ENCODE measurements around the gene MCM10.
"Not testable (repeated sequence)": the region's sequence is repeated elsewhere in the genome, so short reads cannot be mapped to it uniquely, and the experiment has no call there.

MCM10 gene

DNA sequence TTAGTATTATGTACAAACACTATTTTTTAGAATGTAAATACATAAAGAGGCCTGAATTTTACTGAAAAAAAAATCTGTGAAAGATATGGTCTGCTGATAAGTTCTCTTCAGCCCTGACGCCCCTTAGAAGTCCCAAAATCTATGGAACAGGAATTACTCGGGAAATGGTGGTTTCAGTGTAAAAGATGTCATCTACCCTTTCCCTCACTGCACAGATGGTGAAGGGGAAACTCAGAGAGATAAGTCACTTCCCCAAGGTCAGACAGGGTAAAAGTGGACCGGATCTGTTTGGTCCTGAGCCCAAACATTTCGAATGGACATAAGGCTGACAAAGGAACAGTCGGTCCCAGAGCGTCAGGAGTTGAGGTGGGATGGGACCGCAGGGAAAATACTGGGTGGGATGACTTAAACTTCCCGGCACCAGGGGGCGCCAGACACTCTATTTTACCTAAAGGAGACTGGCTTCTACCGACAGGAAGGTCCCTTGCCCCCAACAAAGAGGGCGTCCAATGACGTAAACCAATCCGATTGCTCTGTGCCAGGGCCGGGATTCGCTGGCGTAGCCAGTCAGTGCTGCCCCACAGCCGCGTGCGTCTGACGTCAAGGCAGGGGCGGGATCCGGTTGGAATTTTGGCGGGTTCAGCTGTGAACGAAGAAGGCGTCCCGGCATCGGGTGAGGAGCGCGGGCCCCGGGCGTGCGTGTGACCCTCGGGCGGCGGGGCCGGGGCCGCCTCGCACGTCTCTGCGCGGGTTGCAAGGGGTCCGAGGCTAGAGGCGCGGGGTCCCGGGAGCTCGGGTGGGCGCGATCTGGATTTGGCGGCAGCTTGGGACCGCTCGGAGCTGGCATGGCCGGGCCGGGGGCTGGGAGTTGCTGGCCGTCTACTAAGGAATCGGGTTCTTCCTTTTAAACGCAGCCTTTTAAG is at the start of gene MCM10:
MCM10 (plus strand) TSS at position 625 of the 923 bp plus-strand sequence. CDS start 2,645 bp downstream, outside the sequence.
- peak; percentile 95 to 98 for DNase-seq (ENCODE audit: low read depth in 2 of 2)

DNA sequence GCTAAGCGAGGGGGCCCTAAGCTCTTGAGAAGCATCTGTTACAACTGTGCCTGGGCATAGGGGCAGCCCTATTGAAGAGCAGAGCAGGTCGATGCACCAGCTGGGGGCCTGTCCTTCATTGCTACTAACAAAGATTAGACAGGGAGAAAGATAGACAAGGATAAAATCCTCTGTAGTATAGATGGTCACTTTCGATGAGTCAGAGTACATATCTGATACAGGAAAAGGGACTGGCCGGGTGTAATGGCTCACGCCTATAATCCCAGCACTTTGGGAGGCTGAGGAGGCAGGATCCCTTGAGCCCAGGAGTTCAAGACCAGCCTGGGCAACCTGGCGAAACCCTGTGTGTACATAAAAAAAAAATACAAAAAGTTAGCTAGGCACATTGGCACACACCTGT is 47.8 kb upstream of the MCM10 start:
- no peak for DNase-seq (ENCODE audit: low read depth in 2 of 2)

DNA sequence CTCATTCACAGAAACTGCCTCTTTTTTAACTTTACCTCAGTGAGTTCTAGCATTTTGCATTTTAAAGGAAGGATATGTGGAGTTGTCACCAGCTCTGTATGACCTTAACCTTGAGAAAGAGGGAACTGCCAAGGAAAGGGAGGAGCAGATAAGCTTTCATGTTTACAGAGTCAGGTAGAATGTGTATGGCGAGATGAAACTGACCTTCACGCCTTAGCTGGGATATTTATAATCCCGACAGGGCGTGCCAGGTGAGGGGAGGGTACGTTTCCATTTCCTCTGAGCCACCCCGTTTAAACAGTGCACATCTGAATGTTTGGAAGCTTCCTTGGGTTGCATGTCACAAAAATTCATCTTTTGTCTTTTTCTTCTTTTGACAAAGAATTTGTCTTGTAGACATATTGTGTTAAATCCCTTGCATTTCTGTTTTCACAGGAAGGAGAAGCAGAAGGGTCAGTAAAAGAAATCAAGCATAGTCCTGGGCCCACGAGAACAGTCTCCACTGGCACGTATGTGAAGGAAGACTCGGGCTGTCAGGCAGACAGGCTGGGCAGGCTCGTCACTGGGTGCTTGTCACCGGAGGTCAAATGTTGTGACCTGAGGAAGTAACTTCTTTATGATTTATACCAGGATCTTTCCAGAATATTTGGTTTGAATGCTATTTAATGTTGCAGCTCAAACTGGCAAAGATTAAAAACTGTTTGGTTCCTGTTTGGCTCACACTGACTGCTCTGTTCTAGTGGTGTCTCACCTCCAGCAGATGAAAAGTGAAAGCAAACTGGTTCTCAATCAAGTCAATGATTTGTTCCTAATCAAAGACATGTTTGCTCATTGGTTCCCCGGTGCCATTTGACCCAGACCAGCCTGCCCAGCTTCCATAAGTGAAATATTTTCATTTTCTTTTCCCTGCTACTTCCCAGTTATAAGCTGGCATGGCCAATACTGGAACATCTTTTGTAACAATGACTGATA is 45.2 kb upstream of the MCM10 start:
- no peak for DNase-seq (ENCODE audit: low read depth in 2 of 2)

DNA sequence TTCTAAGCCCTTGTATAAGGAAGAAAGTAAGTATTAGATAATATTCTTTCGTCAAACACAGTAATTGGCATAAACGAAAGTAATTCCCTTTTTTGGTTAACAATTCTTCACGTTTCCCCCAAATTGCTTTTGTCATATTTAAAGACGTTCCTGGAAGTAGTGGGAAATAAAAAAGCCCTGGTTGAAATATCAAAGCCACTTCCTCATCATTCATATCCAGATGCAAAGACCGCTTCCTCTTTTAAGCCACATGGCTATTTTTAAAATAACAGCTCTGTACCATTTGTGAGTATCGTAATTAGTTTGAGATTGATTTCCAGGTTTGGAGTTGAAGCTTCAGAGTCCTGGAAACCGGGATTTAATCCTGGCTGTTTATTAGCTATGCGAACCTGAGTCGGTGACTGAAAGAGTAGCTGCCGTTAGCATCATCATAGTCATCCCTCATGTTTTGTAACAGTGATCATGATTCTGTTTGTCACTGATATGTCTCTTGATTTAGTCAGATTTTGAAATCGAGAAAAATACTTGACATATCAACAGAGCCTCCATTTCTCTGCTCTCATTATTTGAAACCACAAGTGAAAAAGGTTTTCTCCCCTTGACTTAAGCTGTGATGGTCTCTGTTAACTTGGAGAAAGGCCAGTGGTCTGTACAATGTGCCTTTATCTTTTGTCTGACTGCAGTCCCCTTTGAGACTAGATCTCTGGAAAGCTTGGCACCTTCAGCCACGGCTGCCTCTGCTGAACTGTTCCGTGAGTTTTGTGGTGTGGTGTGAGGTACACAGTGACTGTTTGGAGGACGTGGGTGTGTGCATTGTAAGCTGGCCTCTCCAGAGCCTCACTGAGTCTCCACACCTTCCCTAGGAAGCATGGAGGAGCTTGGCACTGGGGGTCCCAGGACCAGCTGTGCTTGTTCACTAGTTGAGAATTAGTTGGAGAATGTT is 43.2 kb upstream of the MCM10 start:
- DNase-seq (ENCODE audit: low read depth in 2 of 2) = no peak

DNA sequence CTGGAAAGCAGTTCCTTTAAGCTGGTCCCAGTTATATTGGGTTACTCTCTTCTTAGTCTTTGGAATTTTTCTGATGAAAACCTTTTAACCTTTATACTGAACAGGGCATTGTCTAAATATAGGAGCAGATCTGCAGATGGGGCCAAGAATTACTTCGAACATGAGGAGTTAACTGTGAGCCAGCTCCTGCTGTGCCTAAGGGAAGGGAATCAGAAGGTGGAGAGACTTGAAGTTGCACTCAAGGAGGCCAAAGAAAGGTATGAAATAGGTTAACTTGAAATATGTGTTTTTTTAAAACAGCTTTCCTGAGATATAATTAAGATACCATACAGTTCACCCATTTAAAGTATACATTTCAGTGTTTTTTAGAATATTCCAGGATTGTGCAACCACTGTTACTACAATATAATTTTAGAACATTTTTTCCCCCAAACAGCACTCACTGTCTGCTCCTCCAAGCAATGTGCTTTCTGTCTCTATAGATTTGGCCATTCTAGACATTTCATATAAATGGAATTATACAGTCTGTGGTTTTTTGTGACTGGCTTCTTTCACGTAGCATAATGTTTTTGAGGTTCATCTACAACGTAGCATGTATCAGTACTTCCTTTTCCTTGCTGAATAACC is 42.5 kb upstream of the MCM10 start:
- no peak for DNase-seq (ENCODE audit: low read depth in 2 of 2)

DNA sequence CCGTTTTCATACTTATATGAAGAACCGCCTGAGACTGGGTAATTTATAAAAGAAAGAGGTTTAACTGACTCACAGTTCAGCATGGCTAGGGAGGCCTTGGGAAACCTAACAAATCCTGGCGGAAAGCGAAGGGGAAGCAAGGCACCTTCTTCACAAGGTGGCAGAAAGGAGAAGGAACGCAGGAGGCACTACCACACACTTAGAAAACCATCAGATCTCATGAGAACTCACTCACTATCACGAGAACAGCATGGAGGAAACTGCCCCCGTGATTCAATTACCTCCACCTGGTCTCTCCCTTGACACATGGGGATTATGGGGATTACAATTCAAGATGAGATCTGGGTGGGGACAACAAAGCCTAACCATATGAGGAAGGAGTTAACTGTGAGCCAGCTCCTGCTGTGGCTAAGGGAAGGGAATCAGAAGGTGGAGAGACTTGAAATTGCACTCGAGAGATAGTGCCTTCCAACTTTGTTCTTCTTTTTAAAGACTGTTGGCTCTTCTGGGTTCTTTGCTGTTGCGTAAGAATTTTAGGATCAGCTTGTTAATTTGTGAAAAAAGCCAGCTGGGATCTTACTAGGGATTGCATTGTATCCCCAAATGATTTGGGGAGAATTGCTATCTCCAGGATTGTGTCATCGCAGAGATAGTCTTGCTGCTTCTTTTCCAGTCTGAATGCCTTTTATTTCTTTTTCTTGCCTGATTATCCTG is 40.4 kb upstream of the MCM10 start:
- no peak for DNase-seq (ENCODE audit: low read depth in 2 of 2)

DNA sequence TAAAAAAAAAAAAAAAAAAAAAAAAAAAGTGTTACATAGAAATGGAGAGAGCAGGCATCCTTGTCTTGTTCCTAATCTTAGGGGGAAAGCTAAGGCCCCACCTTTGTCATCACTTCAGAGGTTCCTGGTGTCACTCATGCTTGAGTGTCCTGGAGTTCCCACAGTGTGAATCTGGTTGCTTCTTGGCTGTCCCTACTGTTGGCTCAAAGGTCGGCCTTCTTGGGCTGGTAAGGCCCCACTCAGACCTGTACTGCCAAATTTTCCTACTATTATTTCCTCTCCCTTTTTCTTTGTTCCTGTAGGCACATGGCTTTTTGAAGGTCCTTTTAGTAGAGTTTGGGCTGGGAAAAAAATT is 39.9 kb upstream of the MCM10 start:
- no peak for DNase-seq (ENCODE audit: low read depth in 2 of 2)

DNA sequence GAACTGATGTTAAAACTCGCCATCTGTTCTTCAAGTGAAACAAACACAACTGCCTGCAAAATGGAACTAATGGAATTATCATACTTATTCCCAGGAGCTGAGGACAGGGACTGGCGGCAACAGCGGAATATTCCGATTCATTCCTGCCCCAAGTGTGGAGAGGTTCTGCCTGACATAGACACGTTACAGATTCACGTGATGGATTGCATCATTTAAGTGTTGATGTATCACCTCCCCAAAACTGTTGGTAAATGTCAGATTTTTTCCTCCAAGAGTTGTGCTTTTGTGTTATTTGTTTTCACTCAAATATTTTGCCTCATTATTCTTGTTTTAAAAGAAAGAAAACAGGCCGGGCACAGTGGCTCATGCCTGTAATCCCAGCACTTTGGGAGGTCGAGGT is 24.7 kb upstream of the MCM10 start:
- no peak for DNase-seq (ENCODE audit: low read depth in 2 of 2)

DNA sequence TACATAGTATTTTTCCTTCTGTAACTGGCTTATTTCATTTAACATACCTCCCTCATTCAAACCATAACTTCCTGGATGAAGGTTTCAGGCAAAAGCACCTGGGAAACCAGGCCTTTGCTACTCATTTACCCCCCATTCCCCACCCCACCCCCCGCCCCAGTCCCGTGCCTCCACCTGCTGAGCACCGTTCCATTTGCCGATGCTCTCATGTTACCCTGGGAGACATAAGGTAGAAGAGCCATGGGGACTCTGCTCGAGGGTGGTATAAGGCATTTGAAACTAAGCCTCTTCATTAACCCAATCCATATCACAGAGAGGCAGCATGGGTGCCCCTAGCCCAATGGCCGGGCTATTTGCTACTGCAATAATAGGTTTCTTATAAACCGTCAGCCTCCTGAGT is 22.2 kb upstream of the MCM10 start:
- no peak for DNase-seq (ENCODE audit: low read depth in 2 of 2)

DNA sequence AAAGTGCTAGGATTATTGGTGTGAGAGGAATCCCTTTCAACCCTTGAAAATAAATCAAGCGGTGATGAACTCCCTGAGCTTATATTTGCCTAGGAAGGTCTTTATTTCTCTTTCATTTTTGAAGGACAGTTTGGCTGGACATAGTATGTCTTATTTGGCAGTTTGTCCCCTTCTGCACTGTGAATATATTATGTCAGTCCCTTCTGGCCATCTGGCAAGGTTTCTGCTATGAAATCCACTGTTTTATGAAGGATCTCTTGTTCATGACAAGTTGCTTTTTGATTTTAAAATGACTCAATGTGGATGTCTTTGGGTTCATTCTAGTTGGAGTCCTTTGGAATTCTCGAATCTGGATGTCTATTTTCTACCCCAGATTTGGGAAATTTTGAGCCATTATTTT is 21.7 kb upstream of the MCM10 start:
- DNase-seq (ENCODE audit: low read depth in 2 of 2) = no peak

DNA sequence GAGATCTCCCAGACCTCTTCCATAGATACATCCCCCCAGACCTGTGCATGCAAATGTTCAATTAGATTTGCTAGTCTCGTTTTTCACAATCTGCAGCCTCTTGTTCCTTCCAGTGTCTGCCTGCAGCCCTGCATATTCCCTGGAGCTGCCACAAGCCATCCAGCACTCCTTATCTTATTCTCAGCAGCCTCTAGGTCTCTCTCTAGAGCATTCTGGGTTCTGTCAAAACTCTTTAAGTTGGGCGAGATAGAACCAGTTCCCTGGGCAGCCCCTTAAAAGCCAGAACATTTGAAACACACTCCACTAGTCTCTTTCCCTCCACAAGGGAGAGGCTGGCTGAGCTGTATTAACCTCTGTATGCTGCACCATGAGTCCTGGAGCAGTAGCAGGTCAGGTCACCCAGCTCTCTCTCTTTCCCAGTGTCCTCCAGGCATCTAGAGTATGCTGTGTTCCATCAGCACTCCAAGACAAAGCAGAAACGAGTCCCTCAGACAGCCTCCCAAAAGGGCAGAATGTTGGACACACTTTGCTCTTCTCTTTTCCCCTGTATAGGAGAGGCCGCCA is 20.6 kb upstream of the MCM10 start:
- no peak for DNase-seq (ENCODE audit: low read depth in 2 of 2)

DNA sequence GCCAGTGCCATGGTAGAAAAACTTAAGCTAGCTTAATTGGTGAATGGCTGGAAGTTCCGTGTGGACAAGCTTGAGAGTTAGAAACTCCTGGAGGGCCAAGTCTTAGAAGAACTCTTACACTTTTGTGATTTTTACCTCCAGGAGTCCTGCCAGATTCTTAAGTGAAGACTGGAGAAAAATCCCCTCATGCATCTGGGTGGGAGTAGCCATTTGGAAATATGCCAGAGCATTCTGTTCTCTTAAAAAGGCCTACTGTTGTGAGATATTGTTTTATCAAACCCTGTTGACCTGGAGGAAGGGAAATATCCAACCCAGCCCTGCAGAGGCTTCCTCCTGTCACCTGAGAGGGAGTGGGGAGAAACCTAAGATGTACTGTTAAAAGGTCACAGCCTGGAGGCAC is 17.6 kb upstream of the MCM10 start:
- DNase-seq (ENCODE audit: low read depth in 2 of 2) = no peak

DNA sequence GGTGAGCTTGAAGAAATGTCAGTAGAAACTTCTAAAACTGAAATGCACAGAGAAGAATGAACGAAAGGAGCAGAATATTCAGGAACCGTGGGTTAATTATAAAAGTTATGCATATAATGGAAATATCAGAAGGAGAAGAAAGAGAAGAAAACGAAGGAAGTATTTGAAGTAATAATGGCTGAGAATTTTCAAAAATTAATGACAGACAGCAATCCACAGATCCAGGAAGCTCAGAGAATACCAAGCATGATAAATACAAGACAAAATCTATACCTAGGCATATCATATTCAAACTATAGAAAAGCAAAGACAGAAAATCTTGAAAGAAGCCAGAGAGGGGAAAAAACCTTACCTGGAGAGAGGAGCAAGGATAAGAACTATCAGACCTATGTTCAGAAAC is 16.5 kb upstream of the MCM10 start:
- DNase-seq (ENCODE audit: low read depth in 2 of 2) = no peak

DNA sequence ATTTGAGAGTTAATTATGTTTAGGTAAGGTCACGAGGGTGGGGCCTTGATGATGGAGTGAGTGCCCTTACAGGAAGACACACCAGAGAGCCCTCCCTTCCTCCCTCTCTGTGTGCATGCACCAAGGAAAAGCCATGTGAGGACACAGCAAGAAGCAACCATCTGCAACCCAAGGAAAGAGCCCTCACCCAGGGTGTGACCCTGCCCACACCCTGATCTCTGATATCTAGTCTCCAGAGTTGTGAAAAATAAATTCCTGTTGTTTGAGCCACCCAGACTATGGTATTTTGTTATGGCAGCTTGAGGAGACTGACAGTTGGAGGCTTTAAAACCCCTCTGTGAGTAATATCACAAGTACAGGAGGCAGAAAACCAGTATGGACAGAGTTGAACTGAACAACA is 15.0 kb upstream of the MCM10 start:
- no peak for DNase-seq (ENCODE audit: low read depth in 2 of 2)

DNA sequence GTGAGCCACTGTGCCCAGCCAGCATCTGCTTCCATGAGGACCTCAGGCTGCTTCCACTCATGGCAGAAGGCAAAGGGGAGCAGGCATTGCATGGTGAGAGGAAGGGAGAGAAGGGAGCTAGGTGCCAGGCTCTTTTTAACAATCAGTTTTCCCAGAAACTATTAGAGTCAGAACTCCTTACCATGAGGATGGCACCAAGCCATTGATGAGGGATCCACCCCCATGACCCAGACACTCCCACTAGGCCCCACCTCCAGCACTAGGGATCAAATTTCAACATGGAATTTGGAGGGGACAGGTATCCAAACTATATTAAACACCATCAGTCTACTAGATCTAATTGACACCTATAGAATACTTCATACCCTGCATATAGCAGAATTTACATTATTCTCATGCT is 14.2 kb upstream of the MCM10 start:
- DNase-seq (ENCODE audit: low read depth in 2 of 2) = no peak

DNA sequence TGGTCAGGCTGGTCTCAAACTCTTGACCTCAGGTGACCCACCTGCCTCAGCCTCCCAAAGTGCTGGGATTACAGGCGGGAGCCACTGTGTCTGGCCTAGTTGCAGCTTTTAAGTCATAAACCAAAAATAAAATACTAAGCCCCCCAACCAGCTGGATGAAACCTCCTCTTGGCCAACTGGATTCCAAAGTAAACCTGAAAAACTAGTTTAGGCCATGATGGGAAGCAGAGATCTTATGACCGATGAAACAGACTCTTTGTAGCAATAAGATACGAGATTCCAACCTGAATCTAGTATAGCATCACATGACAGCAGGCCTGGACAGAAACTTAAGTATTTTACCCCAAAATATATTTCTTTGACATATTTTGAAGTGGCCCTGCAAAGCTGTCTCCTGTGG is 9.1 kb upstream of the MCM10 start:
- no peak for DNase-seq (ENCODE audit: low read depth in 2 of 2)

DNA sequence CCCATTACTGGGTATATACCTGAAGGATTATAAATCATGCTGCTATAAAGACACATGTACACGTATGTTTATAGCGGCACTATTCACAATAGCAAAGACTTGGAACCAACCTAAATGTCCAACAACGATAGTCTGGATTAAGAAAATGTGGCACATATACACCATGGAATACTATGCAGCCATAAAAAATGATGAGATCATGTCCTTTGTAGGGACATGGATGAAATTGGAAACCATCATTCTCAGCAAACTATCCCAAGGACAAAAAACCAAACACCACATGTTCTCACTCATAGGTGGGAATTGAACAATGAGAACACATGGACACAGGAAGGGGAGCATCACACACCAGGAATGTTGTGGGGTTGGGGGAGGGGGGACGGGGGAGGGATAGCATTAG is 5.5 kb upstream of the MCM10 start:
- DNase-seq (ENCODE audit: low read depth in 2 of 2) = not testable (repeated sequence)

DNA sequence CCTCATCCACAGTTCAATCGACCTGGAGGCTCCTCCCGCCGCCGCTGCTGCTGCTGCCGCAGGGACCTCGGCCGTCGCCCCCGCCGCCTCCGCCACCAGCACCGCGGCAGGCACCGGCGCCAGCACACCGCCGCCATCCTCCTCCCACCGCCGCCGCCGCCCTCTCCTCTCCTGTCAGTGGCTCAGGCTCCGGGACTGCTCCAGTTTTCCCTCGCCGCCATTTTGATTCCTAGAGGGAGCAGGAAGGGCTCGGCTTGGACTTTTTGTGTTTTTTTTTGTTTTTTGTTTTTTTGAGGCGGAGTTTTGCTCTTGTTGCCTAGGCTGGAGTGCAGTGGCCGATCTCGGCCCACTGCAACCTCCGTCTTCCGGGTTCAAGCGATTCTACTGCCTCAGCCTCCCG is 3.0 kb upstream of the MCM10 start:
- no peak for DNase-seq (ENCODE audit: low read depth in 2 of 2)

DNA sequence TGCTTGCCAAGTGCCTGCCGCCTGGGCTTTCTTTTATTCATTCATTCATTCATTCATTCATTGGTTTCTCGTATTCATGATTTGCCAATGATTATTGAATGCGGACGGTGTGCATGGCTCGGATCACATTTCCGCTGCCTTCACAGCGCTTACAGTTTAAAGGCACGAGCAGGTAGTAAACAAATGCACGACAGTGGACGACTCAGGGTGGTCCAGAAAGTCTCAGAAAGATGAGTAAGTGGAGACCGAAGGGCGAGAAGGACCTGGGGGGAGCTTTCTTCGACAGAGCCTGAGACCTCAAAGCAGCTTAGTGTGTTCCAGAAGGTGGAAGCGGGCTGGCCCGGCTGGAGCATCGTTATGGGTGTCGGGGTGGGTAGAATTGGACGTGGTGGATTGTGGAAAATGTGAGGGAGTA is 506 bp downstream of the MCM10 start:
- DNase-seq (ENCODE audit: low read depth in 2 of 2) = peak in 1 of 2 donors; percentile 2

DNA sequence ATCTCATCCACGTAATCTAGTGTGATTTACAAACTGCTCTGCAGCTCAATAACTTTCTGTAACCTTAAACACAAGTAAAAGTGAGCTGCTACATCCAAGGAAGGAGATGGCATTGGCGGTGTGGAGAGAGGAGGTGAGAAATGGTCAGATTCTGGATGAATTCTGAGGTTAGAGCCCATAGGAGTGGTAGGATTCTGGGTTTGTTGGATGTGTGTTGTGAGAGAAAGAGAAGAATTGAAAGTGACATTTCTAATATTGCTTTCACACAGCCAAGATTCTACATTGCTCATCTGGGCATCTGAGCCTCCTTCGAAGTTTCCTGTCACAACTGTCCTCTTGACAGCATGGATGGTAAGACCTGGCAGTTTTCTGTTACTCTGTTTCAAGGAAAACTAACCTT is 2.5 kb downstream of the MCM10 start:
- no peak for DNase-seq (ENCODE audit: low read depth in 2 of 2)

All from stimulated activated CD8-positive, alpha-beta memory T cell treated with anti-CD3 and anti-CD28 coated beads, Interleukin-2, amount 100 ng/mL, for 48 hours (primary cell).